ENCODE data around the gene MCUB. TPM values are rescaled to one million over a fixed set of nuclear protein-coding genes. Genes with fewer than 3 reads are reported as not detected.

MCUB gene
- total and polyA plus RNA-seq, 4 donors: 1.3 to 4.9 (median 1.9) TPM

GRCh38 chr4:109571494-109571893 is 11.4 kb downstream of the MCUB start:
- Histone ChIP-seq H3K4me1 (ENCODE audit: control insufficient read depth in 4 of 4, insufficient read depth in 4 of 4, low read length in 3 of 4) (no peaks in the 10 kb centered on the region), H3K9ac (ENCODE audit: low read depth in 1 of 2, low read length in 2 of 2) (no peak overlapping the region), H3K4me3 (ENCODE audit: low read depth in 1 of 3, low read length in 3 of 3) (no peak overlapping the region), H3K9me3 (ENCODE audit: control insufficient read depth in 4 of 4, low read length in 3 of 4) (peaks cover 0 to 3% (median 0%) of the 10 kb centered on the region in 4 donors), H3K36me3 (ENCODE audit: control insufficient read depth in 4 of 4, insufficient read depth in 3 of 4, low read depth in 1 of 4, low read length in 3 of 4) (no peaks in the 10 kb centered on the region), H3K27me3 (ENCODE audit: control insufficient read depth in 4 of 4, insufficient read depth in 4 of 4, low read length in 3 of 4) (no peaks in the 10 kb centered on the region), H3K27ac (ENCODE audit: low read depth in 1 of 2, low read length in 2 of 2) (no peak overlapping the region)
- 94% methylated on average over 3 of the region's 3 CpGs for WGBS
- DNase-seq (ENCODE audit: low spot score): no peak
- TF ChIP-seq YY1 (IDR thresholded peaks at IDR 0.05) (no peak), RXRA (IDR thresholded peaks at IDR 0.05) (no peak), EGR1 (IDR thresholded peaks at IDR 0.05; ENCODE audit: low read depth in 2 of 2) (no peak), REST (IDR thresholded peaks at IDR 0.05) (no peak), FOXA1 (IDR thresholded peaks at IDR 0.05) (no peak), HNF4G (IDR thresholded peaks at IDR 0.05) (no peak), MAX (IDR thresholded peaks at IDR 0.05) (no peak), GABPA (IDR thresholded peaks at IDR 0.05 in 1 of 2, conservative IDR thresholded peaks at IDR 0.05 in 1 of 2) (no peak)

GRCh38 chr4:109572154-109572553 is 12.1 kb downstream of the MCUB start:
- Histone ChIP-seq H3K4me1 (ENCODE audit: control insufficient read depth in 4 of 4, insufficient read depth in 4 of 4, low read length in 3 of 4) (no peaks in the 10 kb centered on the region), H3K36me3 (ENCODE audit: control insufficient read depth in 4 of 4, insufficient read depth in 3 of 4, low read depth in 1 of 4, low read length in 3 of 4) (no peaks in the 10 kb centered on the region), H3K4me3 (ENCODE audit: low read depth in 1 of 3, low read length in 3 of 3) (no peak overlapping the region), H3K9ac (ENCODE audit: low read depth in 1 of 2, low read length in 2 of 2) (no peak overlapping the region), H3K9me3 (ENCODE audit: control insufficient read depth in 4 of 4, low read length in 3 of 4) (peaks cover 0 to 3% (median 0%) of the 10 kb centered on the region in 4 donors), H3K27me3 (ENCODE audit: control insufficient read depth in 4 of 4, insufficient read depth in 4 of 4, low read length in 3 of 4) (no peaks in the 10 kb centered on the region), H3K27ac (ENCODE audit: low read depth in 1 of 2, low read length in 2 of 2) (no peak overlapping the region)
- WGBS: 91% methylated on average over 3 of the region's 3 CpGs
- TF ChIP-seq HNF4G (IDR thresholded peaks at IDR 0.05) (no peak), YY1 (IDR thresholded peaks at IDR 0.05) (no peak), CTCF (IDR thresholded peaks at IDR 0.05; ENCODE audit: low read depth, low read length, missing input control) (no peak), SP1 (IDR thresholded peaks at IDR 0.05) (no peak), GABPA (IDR thresholded peaks at IDR 0.05 in 1 of 2, conservative IDR thresholded peaks at IDR 0.05 in 1 of 2) (no peak), FOXA2 (IDR thresholded peaks at IDR 0.05) (no peak), EGR1 (IDR thresholded peaks at IDR 0.05; ENCODE audit: low read depth in 2 of 2) (no peak), TAF1 (conservative IDR thresholded peaks at IDR 0.05) (no peak), JUND (IDR thresholded peaks at IDR 0.05) (no peak), HNF4A (conservative IDR thresholded peaks at IDR 0.05) (no peak), RXRA (IDR thresholded peaks at IDR 0.05) (no peak), NR2F2 (IDR thresholded peaks at IDR 0.05) (no peak), ATF3 (IDR thresholded peaks at IDR 0.05) (no peak), MAX (IDR thresholded peaks at IDR 0.05) (no peak)
- DNase-seq (ENCODE audit: low spot score): no peak
